ENCODE measurements around the gene HPCAL1.

Gene HPCAL1

GRCh38 chr2:10471955-10472354, 169.3 kb downstream of the HPCAL1 start:
- POLR2A ChIA-PET = interaction anchor here (0.6 kb wide), 1 partner anchor 21 kb away, joined by 3 read pairs; no protein-coding TSS in a partner anchor
- no peak overlapping the region for H3K4me3 ChIP-seq (ENCODE audit: low read depth, low read length)
- CTCF ChIA-PET = interaction anchor here (0.7 to 2.0 kb wide), 4 partner anchors 14 to 188 kb away, joined by 3 to 6 read pairs (median 4); partner anchors contain the start of gene ODC1
- no peak for TF ChIP-seq CTCF (IDR thresholded peaks at IDR 0.05; ENCODE audit: insufficient read depth, low read length, missing control alignments)
- DNase-seq (ENCODE audit: low read depth, low spot score) = no peak

- ChIA-PET CTCF (interaction anchor here (1.4 to 2.0 kb wide), 2 partner anchors 25 to 186 kb away, joined by 3 to 6 read pairs; partner anchors contain the start of gene ODC1), POLR2A (no interaction called here)
- H3K4me3 ChIP-seq (ENCODE audit: low read depth, low read length) = no peak overlapping the region
Measured at GRCh38 chr2:10473121-10473756, 170.5 kb downstream of the HPCAL1 start.

GRCh38 chr2:10475221-10475722, 172.6 kb downstream of the HPCAL1 start:
- no peak for TF ChIP-seq CTCF (IDR thresholded peaks at IDR 0.05; ENCODE audit: insufficient read depth, low read length, missing control alignments)
- DNase-seq (ENCODE audit: low read depth, low spot score) = no peak
- no peak overlapping the region for H3K4me3 ChIP-seq (ENCODE audit: low read depth, low read length)
- CTCF ChIA-PET = no interaction called here
- POLR2A ChIA-PET = no interaction called here

More at GRCh38 chr2:10473121-10473756, 170.5 kb downstream of the HPCAL1 start:
- DNase-seq (ENCODE audit: low read depth, low spot score) = no peak
- no peak for TF ChIP-seq CTCF (IDR thresholded peaks at IDR 0.05; ENCODE audit: insufficient read depth, low read length, missing control alignments)

GRCh38 chr2:10475811-10476660, 173.3 kb downstream of the HPCAL1 start:
- no peak for TF ChIP-seq CTCF (IDR thresholded peaks at IDR 0.05; ENCODE audit: insufficient read depth, low read length, missing control alignments)
- no peak overlapping the region for H3K4me3 ChIP-seq (ENCODE audit: low read depth, low read length)
- CTCF ChIA-PET = no interaction called here
- POLR2A ChIA-PET = no interaction called here
- no peak for DNase-seq (ENCODE audit: low read depth, low spot score)

GRCh38 chr2:10476723-10477442, 174.2 kb downstream of the HPCAL1 start:
- CTCF ChIA-PET = no interaction called here
- POLR2A ChIA-PET = no interaction called here
- no peak for TF ChIP-seq CTCF (IDR thresholded peaks at IDR 0.05; ENCODE audit: insufficient read depth, low read length, missing control alignments)

More at GRCh38 chr2:10476723-10477442, 174.2 kb downstream of the HPCAL1 start:
- no peak overlapping the region for H3K4me3 ChIP-seq (ENCODE audit: low read depth, low read length)
- DNase-seq (ENCODE audit: low read depth, low spot score) = no peak

Measured in AG04449 (cell line).